ENCODE data around the gene PPIE. TPM values are rescaled to one million over a fixed set of nuclear protein-coding genes. Genes with fewer than 3 reads are reported as not detected.
A peak's percentile ranks its signal among the peaks of the same experiment; 100 is the strongest.

The PPIE gene
- 36.3 and 38.8 TPM in 2 replicates for total RNA-seq (2021)
- long read RNA-seq, transcript PPIE-201 (10 exons, 1,277 nt): major isoform, 186 of 272 reads
- long read RNA-seq, partial matches to known transcripts: 7 of 272 reads
- long read RNA-seq, other reads (novel, unspliced or antisense): 71 of 272 reads

- H3K27me3 Mint-ChIP-seq (ENCODE audit: low read depth): peaks cover 50% of the 10 kb centered on the region
- DNase-seq: peak; percentile 95
- no peak within 1 kb of the TSS for H3K27ac ChIP-seq (ENCODE audit: insufficient read length, low read depth, low read length)
Measured at GRCh38 chr1:39738622-39739366, at the start of gene PPIE. TSS of gene PPIE (plus strand) at chr1:39738882. CDS start at chr1:39738901, 19 bp downstream.

More at GRCh38 chr1:39738622-39739366, at the start of gene PPIE:
- H4K91ac ChIP-seq (ENCODE audit: insufficient read length, low read depth, low read length): no peak within 1 kb of the TSS
- no peak within 1 kb of the TSS for H2AFZ ChIP-seq (ENCODE audit: low read length)
- H2BK20ac ChIP-seq (ENCODE audit: low read depth, low read length, poor library complexity, severe bottlenecking): no peak within 1 kb of the TSS
- no peaks in the 10 kb centered on the region for H3K79me2 ChIP-seq (ENCODE audit: insufficient read depth, low read length)
- no peak within 1 kb of the TSS for H2BK12ac ChIP-seq (ENCODE audit: insufficient read length, low read depth, low read length)
- no peak within 1 kb of the TSS for H3K56ac ChIP-seq (ENCODE audit: insufficient read length, low read depth, low read length)
- H3K4me2 ChIP-seq (ENCODE audit: insufficient read depth, insufficient read length, low read length): peak within 1 kb of the TSS; percentile 80
- H2BK5ac ChIP-seq (ENCODE audit: insufficient read length, low read length): no peak within 1 kb of the TSS
- H2BK15ac ChIP-seq (ENCODE audit: low read depth, low read length): no peak within 1 kb of the TSS
- H4K8ac ChIP-seq (replicated peaks; ENCODE audit: insufficient read length, low read depth, low read length): peak within 1 kb of the TSS; percentile 29
- no peaks in the 10 kb centered on the region for H4K20me1 ChIP-seq (ENCODE audit: control insufficient read depth, insufficient read depth, insufficient read length)
- peak within 1 kb of the TSS; percentile 96 to 97 for H3K4me3 Mint-ChIP-seq
- no peak within 1 kb of the TSS for H2BK120ac ChIP-seq (ENCODE audit: low read depth, low read length, poor library complexity, severe bottlenecking)
- H3K4me1 Mint-ChIP-seq: peaks cover 9 to 13% of the 10 kb centered on the region in 2 experiments
- no peak within 1 kb of the TSS for H3T11ph ChIP-seq (ENCODE audit: low read length)
- no peak within 1 kb of the TSS for H3K4ac ChIP-seq (ENCODE audit: low read depth, low read length)
- peaks cover 7% of the 10 kb centered on the region for H3K23me2 ChIP-seq (ENCODE audit: insufficient read length, low read depth, low read length, poor library complexity, severe bottlenecking)
- no peak within 1 kb of the TSS for H2AK5ac ChIP-seq (ENCODE audit: insufficient read length, low read length)
- peak within 1 kb of the TSS; percentile 82 for H3K18ac ChIP-seq (ENCODE audit: insufficient read length, low read depth, low read length)
- H3K9me3 Mint-ChIP-seq: no peaks in the 10 kb centered on the region
- peaks cover 0 to 31% (median 28%) of the 10 kb centered on the region in 3 experiments; a peak in 6 of 7 replicates for H3K36me3 Mint-ChIP-seq (ENCODE audit: insufficient read depth in 1 of 3, low read depth in 3 of 3)
- no peak within 1 kb of the TSS for H4K5ac ChIP-seq (ENCODE audit: insufficient read length, low read depth, low read length)
- no peaks in the 10 kb centered on the region for H3K79me1 ChIP-seq (ENCODE audit: insufficient read depth, low read depth, low read length, poor library complexity, severe bottlenecking)
- H3K4me1 ChIP-seq (ENCODE audit: insufficient read depth, low read length): peaks cover 2% of the 10 kb centered on the region; the same call in 1 of the 2 replicates
- no peak for TF ChIP-seq CTCF (conservative IDR thresholded peaks at IDR 0.05)
- H3K27me3 ChIP-seq (ENCODE audit: insufficient read depth, low read length): peaks cover 6% of the 10 kb centered on the region; the same call in 1 of the 2 replicates
- H3K9ac ChIP-seq (ENCODE audit: extremely low read depth, insufficient read length, low read length): peak within 1 kb of the TSS; percentile 77
- H3K14ac ChIP-seq (ENCODE audit: insufficient read depth, low read length): peak within 1 kb of the TSS; percentile 36
- H3K9me3 ChIP-seq (ENCODE audit: control insufficient read depth, low read depth, low read length): no peaks in the 10 kb centered on the region
- H3K27ac Mint-ChIP-seq: peak within 1 kb of the TSS in 2 of 3 experiments; percentile 89 to 95; a peak in 3 of 7 replicates
- WGBS (ENCODE audit: extremely low coverage, insufficient read length, low lambda C conversion rate): no CpG with 5 or more reads among the region's 52 CpGs
- H3K23ac ChIP-seq (ENCODE audit: insufficient read length, low read depth, low read length): no peak within 1 kb of the TSS
